GM23338 (cell line): ENCODE data around the gene SLC43A3. TPM values are rescaled to one million over a fixed set of nuclear protein-coding genes. Genes with fewer than 3 reads are reported as not detected.

Experiments used
- CREB1 ChIP-seq: fragments of 250-450 bp; sonication (Bioruptor Pico); IDR thresholded peaks from 2 replicates; pipeline ENCODE4 v1.5.0; 2020; ENCODE audit warnings: low read depth, mild to moderate bottlenecking, moderate library complexity
- EZH2 ChIP-seq: fragments of 200-600 bp; sonication (generic); IDR thresholded peaks from one replicate; pipeline ENCODE4 v1.8.0; 2017; ENCODE audit warnings: antibody characterized with exemption, mild to moderate bottlenecking, low read depth; ENCODE audit not compliant: unreplicated experiment
- POLR2AphosphoS5 ChIP-seq: IDR thresholded peaks from 2 replicates; pipeline ENCODE4 v1.6.1; 2016; ENCODE audit warnings: antibody characterized with exemption, low read depth
- REST ChIP-seq: IDR thresholded peaks from one replicate; pipeline ENCODE4 v1.6.1; 2018; ENCODE audit warnings: antibody characterized with exemption; ENCODE audit not compliant: unreplicated experiment
- ZNF331 ChIP-seq: fragments of 250-450 bp; sonication (Bioruptor Pico); IDR thresholded peaks from 2 replicates; pipeline ENCODE4 v1.5.0; 2020; ENCODE audit warnings: low read depth, mild to moderate bottlenecking, moderate library complexity
- ZNF462 ChIP-seq: fragments of 250-450 bp; sonication (Bioruptor Pico); IDR thresholded peaks from 2 replicates; pipeline ENCODE4 v1.5.0; 2020; ENCODE audit warnings: mild to moderate bottlenecking, moderate library complexity
- polyA plus RNA-seq: library from polyadenylated mRNA; unstranded; fragments of >200 nt; fragmentation: Nextera tagmentation; extraction: Ambion mirVana; gene quantifications from 2 replicates; pipeline ENCODE4 v1.2.1, GENCODE V29; 2016
- total RNA-seq: library from RNA; depleted of rRNA; stranded (reverse); fragments of >200 nt; shearing (Covaris generic); gene quantifications from 2 replicates; pipeline ENCODE4 v1.2.3, GENCODE V29; 2014

SLC43A3 gene
- total and polyA plus RNA-seq, 2 experiments from 2014 or later = 14.3 to 24.8 TPM

DNA sequence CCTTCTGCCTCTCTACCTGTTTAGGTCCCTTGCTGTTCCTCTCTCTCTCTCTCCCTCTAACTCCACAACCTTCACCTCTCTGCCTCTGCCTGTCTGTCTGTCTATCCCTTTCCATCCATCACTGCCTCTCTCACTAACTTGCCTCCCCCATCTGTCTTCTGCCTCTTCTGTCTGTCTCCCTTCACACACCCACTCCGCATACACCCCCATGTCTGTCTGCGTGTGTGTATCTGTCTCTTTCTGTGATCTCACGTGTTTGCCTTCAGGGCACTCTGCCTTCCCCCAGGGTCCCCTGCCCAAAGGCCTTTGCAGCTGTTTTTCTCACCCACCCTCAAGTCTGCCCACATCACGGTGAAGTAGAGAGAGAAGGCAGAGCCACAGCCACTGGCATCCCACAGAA lies 41.4 kb upstream of the SLC43A3 start (continued):
- TF ChIP-seq ZNF462 = no peak
- no peak for TF ChIP-seq EZH2
- TF ChIP-seq REST = no peak
- no peak for TF ChIP-seq ZNF331
- no peak for TF ChIP-seq CREB1 (CRISPR knock-in tag)
- no peak for TF ChIP-seq POLR2AphosphoS5
